Mesodermal cell (in vitro differentiated cells): ENCODE data around the gene LTBR.

ENCODE experiments used
- H3K27ac ChIP-seq: 2 replicates; pipeline ENCODE4 v1.7.0; 2013; ENCODE audit warnings: mild to moderate bottlenecking, low read depth, low read length, moderate library complexity; ENCODE audit not compliant: severe bottlenecking
- H3K36me3 ChIP-seq: 2 replicates; pipeline ENCODE4 v1.7.1; 2013; ENCODE audit warnings: mild to moderate bottlenecking, low read length, moderate library complexity; ENCODE audit not compliant: control insufficient read depth, insufficient read depth
- H3K4me1 ChIP-seq: one replicate; pipeline ENCODE4 v1.7.1; 2013; ENCODE audit warnings: mild to moderate bottlenecking, low read length; ENCODE audit not compliant: insufficient read depth, control insufficient read depth, poor library complexity, severe bottlenecking
- H3K4me3 ChIP-seq: 2 replicates; pipeline ENCODE4 v1.7.0; 2013; ENCODE audit warnings: low read length, control low read depth, mild to moderate bottlenecking; ENCODE audit not compliant: insufficient read depth, poor library complexity, severe bottlenecking; ENCODE audit errors: extremely low read depth
- H3K9me3 ChIP-seq: 2 replicates; pipeline ENCODE4 v1.7.1; 2013; ENCODE audit warnings: mild to moderate bottlenecking, low read length, moderate library complexity; ENCODE audit not compliant: control insufficient read depth
- whole genome bisulfite sequencing, 2 experiments: methylation state at CpG; one replicate each; pipeline ENCODE4 v1.1.5; 2013; ENCODE audit warnings: missing lambda C conversion rate in 2 of 2; ENCODE audit not compliant: insufficient coverage in 2 of 2; 5-methylcytosine and 5-hydroxymethylcytosine counted together

LTBR gene

GRCh38 chr12:6369916-6370575 is 13.9 kb upstream of the LTBR start:
- WGBS, 2 experiments, result 86 to 98% methylated on average over 7 of the region's 9 CpGs
- Histone ChIP-seq H3K4me1 (peaks cover 31% of the 10 kb centered on the region), H3K4me3 (no peak overlapping the region), H3K9me3 (no peaks in the 10 kb centered on the region), H3K27ac (no peak overlapping the region), H3K36me3 (no peaks in the 10 kb centered on the region)

- Histone ChIP-seq H3K36me3 (no peaks in the 10 kb centered on the region), H3K9me3 (no peaks in the 10 kb centered on the region), H3K27ac (peak overlapping the region; percentile 59), H3K4me1 (peaks cover 36% of the 10 kb centered on the region), H3K4me3 (no peak overlapping the region)
- 72 to 90% methylated on average over 3 to 4 of the region's 4 CpGs for WGBS, 2 experiments
These were observed 13.4 kb upstream of the LTBR start for GRCh38 chr12:6370576-6370935.

GRCh38 chr12:6370994-6371754 is 12.8 kb upstream of the LTBR start:
- WGBS, 2 experiments, result 6 to 7% methylated on average over 5 to 8 of the region's 15 CpGs
- Histone ChIP-seq H3K9me3 (no peaks in the 10 kb centered on the region), H3K4me3 (no peak overlapping the region), H3K27ac (peak overlapping the region; percentile 59), H3K4me1 (peaks cover 42% of the 10 kb centered on the region), H3K36me3 (no peaks in the 10 kb centered on the region)

- Histone ChIP-seq H3K4me3 (no peak overlapping the region), H3K9me3 (no peaks in the 10 kb centered on the region), H3K27ac (peak overlapping the region; percentile 77), H3K4me1 (peaks cover 45% of the 10 kb centered on the region), H3K36me3 (no peaks in the 10 kb centered on the region)
- WGBS, 2 experiments, result 29 to 53% methylated on average over 6 of the region's 8 CpGs
These were observed 11.5 kb upstream of the LTBR start for GRCh38 chr12:6372403-6373003.

- Histone ChIP-seq H3K9me3 (no peaks in the 10 kb centered on the region), H3K36me3 (no peaks in the 10 kb centered on the region), H3K27ac (peak overlapping the region; percentile 77), H3K4me1 (peaks cover 45% of the 10 kb centered on the region), H3K4me3 (no peak overlapping the region)
- WGBS, 2 experiments, result 48 to 60% methylated on average over 9 to 13 of the region's 14 CpGs
These were observed 10.8 kb upstream of the LTBR start for GRCh38 chr12:6373022-6373787.

GRCh38 chr12:6374028-6374785 is 9.8 kb upstream of the LTBR start:
- WGBS, 2 experiments, result 86 to 87% methylated on average over 23 to 24 of the region's 24 CpGs
- H3K36me3 ChIP-seq, result no peaks in the 10 kb centered on the region
- H3K4me3 ChIP-seq, result no peak overlapping the region
- no peak overlapping the region for H3K27ac ChIP-seq
- H3K4me1 ChIP-seq, result peaks cover 43% of the 10 kb centered on the region
- no peaks in the 10 kb centered on the region for H3K9me3 ChIP-seq

- 51 to 74% methylated on average over 6 of the region's 7 CpGs for WGBS, 2 experiments
- Histone ChIP-seq H3K9me3 (no peaks in the 10 kb centered on the region), H3K4me3 (no peak overlapping the region), H3K4me1 (peaks cover 41% of the 10 kb centered on the region), H3K27ac (no peak overlapping the region), H3K36me3 (no peaks in the 10 kb centered on the region)
These were observed 9.2 kb upstream of the LTBR start for GRCh38 chr12:6374786-6375160.

- peaks cover 41% of the 10 kb centered on the region for H3K4me1 ChIP-seq
- H3K27ac ChIP-seq, result no peak within 1 kb of the TSS
- no peaks in the 10 kb centered on the region for H3K36me3 ChIP-seq
- no peaks in the 10 kb centered on the region for H3K9me3 ChIP-seq
- no peak within 1 kb of the TSS for H3K4me3 ChIP-seq
- WGBS, 2 experiments, result 29 to 34% methylated on average over 6 to 11 of the region's 15 CpGs
These were observed 8.5 kb upstream of the LTBR start, which contains the start of gene SCNN1A for GRCh38 chr12:6375269-6376078. TSS of gene SCNN1A (minus strand) at chr12:6375563. CDS start at chr12:6374783, 780 bp downstream.

GRCh38 chr12:6376079-6376869 is 7.7 kb upstream of the LTBR start:
- H3K36me3 ChIP-seq, result no peaks in the 10 kb centered on the region
- no peak overlapping the region for H3K27ac ChIP-seq
- peaks cover 35% of the 10 kb centered on the region for H3K4me1 ChIP-seq
- 16 to 26% methylated on average over 13 to 17 of the region's 19 CpGs for WGBS, 2 experiments
- H3K4me3 ChIP-seq, result no peak overlapping the region
- no peaks in the 10 kb centered on the region for H3K9me3 ChIP-seq
